ENCODE measurements around the gene RAMP3. TPM values are rescaled to one million over a fixed set of nuclear protein-coding genes. Genes with fewer than 3 reads are reported as not detected.
"Not testable (repeated sequence)": the region's sequence is repeated elsewhere in the genome, so short reads cannot be mapped to it uniquely, and the experiment has no call there.

Gene RAMP3
- total RNA-seq, 2 donors from 2014 or later = not detected

- H3K9me3 Mint-ChIP-seq = no peaks in the 10 kb centered on the region
- H3K27me3 Mint-ChIP-seq = peaks cover 14% of the 10 kb centered on the region
- peaks cover 7% of the 10 kb centered on the region for H3K4me1 Mint-ChIP-seq
- no peak overlapping the region for H3K4me3 Mint-ChIP-seq
- H3K27ac Mint-ChIP-seq = no peak overlapping the region
- ATAC-seq (replicated peaks) = no peak
- no peaks in the 10 kb centered on the region for H3K36me3 Mint-ChIP-seq (ENCODE audit: low read depth)
Measured at GRCh38 chr7:45158471-45158870, 880 bp downstream of the RAMP3 start.

DNA sequence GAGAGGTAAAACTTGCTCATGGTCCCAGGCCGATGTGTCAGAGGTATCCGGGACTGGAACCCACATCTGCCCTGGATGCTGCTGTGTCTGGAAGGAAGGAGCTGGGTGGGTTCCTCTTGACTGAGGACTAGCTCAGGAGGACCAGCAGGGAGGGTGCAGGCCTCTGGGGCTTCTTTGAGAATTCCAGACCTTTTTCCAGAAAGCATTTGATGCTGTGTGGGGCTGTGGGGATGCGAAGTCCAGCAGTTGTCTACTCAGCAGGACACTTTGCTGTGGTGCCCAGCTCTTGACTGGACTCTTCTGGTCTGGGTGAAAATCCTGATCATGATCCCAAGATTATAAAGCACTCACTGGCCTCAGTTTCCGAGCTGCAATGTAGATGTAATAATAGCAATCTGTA lies 1.7 kb downstream of the RAMP3 start:
- Mint-ChIP-seq H3K9me3 (no peaks in the 10 kb centered on the region), H3K4me3 (no peak overlapping the region)

DNA sequence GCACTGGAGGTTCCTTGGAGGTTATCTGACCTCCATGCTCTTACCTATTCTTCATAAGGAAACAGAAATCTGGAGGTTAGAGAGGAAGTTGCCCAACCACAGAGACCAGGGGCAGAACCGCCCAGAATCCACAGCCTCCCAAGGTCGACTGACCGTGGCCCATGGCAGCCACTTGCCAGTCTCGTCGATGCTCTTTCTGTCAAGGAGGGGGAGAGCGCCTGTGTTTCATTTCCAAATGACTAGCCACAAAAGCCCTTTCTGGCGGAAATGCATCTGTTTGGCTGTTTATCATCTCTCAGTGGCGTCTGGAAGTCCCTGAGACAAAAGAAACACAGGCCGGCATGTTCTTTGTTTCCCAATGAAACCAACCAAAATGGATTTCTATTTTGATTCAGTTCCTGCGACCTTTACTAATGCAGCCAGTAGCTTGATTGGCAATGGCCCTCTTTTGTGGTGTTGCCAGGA lies 2.9 kb downstream of the RAMP3 start:
- Mint-ChIP-seq H3K27me3 (peaks cover 14% of the 10 kb centered on the region), H3K9me3 (no peaks in the 10 kb centered on the region), H3K36me3 (ENCODE audit: low read depth) (no peaks in the 10 kb centered on the region), H3K27ac (no peak overlapping the region), H3K4me1 (peaks cover 7% of the 10 kb centered on the region), H3K4me3 (no peak overlapping the region)
- peak; percentile 33 for ATAC-seq (replicated peaks)

More for the DNA sequence above, 1.7 kb downstream of the RAMP3 start:
- no peak for ATAC-seq (replicated peaks)
- H3K27ac Mint-ChIP-seq = no peak overlapping the region
- H3K36me3 Mint-ChIP-seq (ENCODE audit: low read depth) = no peaks in the 10 kb centered on the region
- H3K27me3 Mint-ChIP-seq = peaks cover 14% of the 10 kb centered on the region
- peaks cover 7% of the 10 kb centered on the region for H3K4me1 Mint-ChIP-seq

GRCh38 chr7:45161138-45161537 lies 3.5 kb downstream of the RAMP3 start:
- no peaks in the 10 kb centered on the region for H3K36me3 Mint-ChIP-seq (ENCODE audit: low read depth)
- ATAC-seq (replicated peaks) = no peak
- H3K27ac Mint-ChIP-seq = peak overlapping the region; percentile 3
- H3K27me3 Mint-ChIP-seq = peaks cover 14% of the 10 kb centered on the region
- H3K4me1 Mint-ChIP-seq = peaks cover 7% of the 10 kb centered on the region
- H3K9me3 Mint-ChIP-seq = no peaks in the 10 kb centered on the region
- H3K4me3 Mint-ChIP-seq = no peak overlapping the region

- Mint-ChIP-seq H3K4me1 (peaks cover 4% of the 10 kb centered on the region), H3K27ac (no peak overlapping the region), H3K4me3 (no peak overlapping the region), H3K9me3 (no peaks in the 10 kb centered on the region), H3K27me3 (peaks cover 12% of the 10 kb centered on the region), H3K36me3 (ENCODE audit: low read depth) (no peaks in the 10 kb centered on the region)
- ATAC-seq (replicated peaks) = no peak
Measured at GRCh38 chr7:45161842-45162241, 4.3 kb downstream of the RAMP3 start.

DNA sequence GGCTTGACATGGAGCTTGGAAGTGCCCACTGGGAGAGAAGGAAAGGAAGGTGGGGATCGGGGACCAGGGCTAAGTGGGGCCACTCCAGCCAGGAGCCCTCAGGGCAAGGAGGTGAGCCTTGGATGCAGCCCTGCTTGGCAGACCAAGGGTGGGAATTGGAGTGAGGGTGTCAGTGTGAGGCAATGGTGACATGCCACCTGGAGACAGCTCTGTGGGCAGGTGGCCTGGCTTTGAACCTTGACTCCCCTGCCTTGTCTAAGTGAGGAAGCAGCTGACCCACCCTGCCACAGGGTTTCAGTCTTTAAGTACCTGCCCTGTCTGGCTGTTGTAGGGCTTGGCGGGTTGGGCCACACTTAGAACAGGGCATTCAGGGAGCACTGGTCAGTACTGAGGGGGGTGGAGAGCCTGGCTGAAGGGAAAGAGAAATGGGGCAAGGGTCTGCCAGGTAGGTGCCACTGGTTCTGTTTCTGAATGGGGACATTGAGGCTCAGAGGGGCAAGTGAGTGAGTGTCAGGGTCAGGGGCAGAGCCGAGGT lies 4.8 kb downstream of the RAMP3 start:
- Mint-ChIP-seq H3K4me3 (no peak overlapping the region), H3K4me1 (no peaks in the 10 kb centered on the region), H3K27ac (no peak overlapping the region), H3K36me3 (ENCODE audit: low read depth) (no peaks in the 10 kb centered on the region), H3K9me3 (no peaks in the 10 kb centered on the region), H3K27me3 (peaks cover 7% of the 10 kb centered on the region)
- ATAC-seq (replicated peaks) = no peak

DNA sequence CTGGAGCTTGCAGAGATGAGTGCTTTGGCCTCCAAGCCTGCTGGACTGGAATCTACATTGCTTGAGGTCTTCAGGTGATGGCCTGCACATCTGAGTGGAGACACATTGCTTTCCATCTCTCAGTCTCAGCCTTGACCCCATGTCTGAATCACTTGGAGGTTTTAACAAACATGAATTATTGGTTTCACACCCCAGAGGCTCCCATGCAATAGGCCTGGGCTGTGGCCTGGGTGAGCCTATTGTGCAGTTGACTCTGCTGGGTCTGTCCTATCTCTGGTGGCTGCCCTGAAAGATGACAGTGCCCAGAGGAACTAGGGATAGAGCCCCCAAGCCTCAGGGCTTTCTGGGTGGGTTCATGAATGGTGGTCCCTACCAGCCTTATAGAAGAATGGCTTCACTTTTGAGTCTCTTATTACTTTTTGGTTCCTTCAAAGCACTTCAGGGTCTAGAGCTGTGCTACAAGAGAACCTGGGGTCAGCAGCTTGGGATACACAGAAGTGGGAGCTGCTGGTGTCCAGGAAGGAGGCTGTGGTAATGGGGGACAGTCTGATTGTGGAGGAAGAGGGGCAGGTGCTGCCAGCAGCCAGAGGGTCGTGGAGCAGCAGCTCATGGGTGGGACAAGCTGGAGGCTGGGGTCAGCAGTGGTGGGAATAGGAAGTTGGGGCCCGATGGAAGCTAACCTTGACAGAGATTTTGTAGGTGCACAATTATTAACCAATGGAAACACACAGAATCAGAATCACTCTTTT lies 5.5 kb downstream of the RAMP3 start:
- H3K4me1 Mint-ChIP-seq = no peaks in the 10 kb centered on the region
- no peaks in the 10 kb centered on the region for H3K9me3 Mint-ChIP-seq
- H3K4me3 Mint-ChIP-seq = no peak overlapping the region
- H3K27ac Mint-ChIP-seq = no peak overlapping the region
- ATAC-seq (replicated peaks) = peak; percentile 62
- no peaks in the 10 kb centered on the region for H3K36me3 Mint-ChIP-seq (ENCODE audit: low read depth)
- H3K27me3 Mint-ChIP-seq = peaks cover 7% of the 10 kb centered on the region

DNA sequence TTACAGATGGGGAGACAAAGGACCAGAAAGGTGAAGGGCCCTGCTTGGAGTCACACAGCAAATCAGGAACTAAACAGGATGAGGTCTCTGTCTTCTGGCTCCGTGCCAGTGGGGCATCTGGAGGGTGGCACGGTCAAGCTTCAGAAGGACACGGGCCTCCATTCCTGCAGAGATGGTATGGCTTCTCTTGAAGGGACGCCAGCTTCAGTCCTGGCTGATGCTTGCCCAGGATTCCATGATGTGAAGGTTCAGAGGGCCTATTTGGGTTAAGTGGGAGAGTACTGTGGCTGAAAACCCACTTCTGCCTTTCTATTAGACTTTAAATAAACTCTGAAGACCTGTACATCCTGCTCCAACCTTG lies 6.1 kb downstream of the RAMP3 start:
- no peaks in the 10 kb centered on the region for H3K36me3 Mint-ChIP-seq (ENCODE audit: low read depth)
- no peak overlapping the region for H3K4me3 Mint-ChIP-seq
- H3K27me3 Mint-ChIP-seq = peaks cover 1% of the 10 kb centered on the region
- H3K4me1 Mint-ChIP-seq = no peaks in the 10 kb centered on the region
- ATAC-seq (replicated peaks) = no peak
- H3K9me3 Mint-ChIP-seq = no peaks in the 10 kb centered on the region
- H3K27ac Mint-ChIP-seq = no peak overlapping the region

GRCh38 chr7:45164271-45164670 lies 6.7 kb downstream of the RAMP3 start:
- not testable (repeated sequence) for H3K27me3 Mint-ChIP-seq; H3K4me1 Mint-ChIP-seq; H3K4me3 Mint-ChIP-seq; H3K9me3 Mint-ChIP-seq; H3K27ac Mint-ChIP-seq; ATAC-seq (replicated peaks); H3K36me3 Mint-ChIP-seq (ENCODE audit: low read depth)

DNA sequence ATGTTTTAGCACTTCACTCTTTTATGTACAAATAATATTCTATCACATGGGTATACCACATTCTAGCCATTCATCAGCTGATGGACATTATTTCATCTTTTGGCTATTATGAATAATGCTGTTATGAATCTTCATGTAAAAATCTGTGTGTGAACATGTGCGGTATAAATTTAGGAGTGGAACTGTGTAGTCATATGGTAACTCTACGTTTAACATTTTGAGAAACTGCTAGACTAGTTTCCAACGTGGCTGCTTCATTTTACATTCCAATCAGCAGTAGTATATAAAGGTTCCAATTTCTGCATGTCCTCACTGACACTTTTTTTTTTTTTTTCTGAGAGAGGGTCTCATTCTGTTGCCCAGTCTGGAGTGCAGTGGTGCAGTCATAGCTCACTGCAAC lies 8.3 kb downstream of the RAMP3 start:
- H3K9me3 Mint-ChIP-seq = no peaks in the 10 kb centered on the region
- no peak overlapping the region for H3K4me3 Mint-ChIP-seq
- H3K27ac Mint-ChIP-seq = no peak overlapping the region
- H3K4me1 Mint-ChIP-seq = no peaks in the 10 kb centered on the region
- no peak for ATAC-seq (replicated peaks)
- H3K27me3 Mint-ChIP-seq = no peaks in the 10 kb centered on the region
- no peaks in the 10 kb centered on the region for H3K36me3 Mint-ChIP-seq (ENCODE audit: low read depth)

- H3K27me3 Mint-ChIP-seq = no peaks in the 10 kb centered on the region
- no peaks in the 10 kb centered on the region for H3K9me3 Mint-ChIP-seq
- no peak overlapping the region for H3K4me3 Mint-ChIP-seq
- H3K4me1 Mint-ChIP-seq = no peaks in the 10 kb centered on the region
- ATAC-seq (replicated peaks) = no peak
- H3K36me3 Mint-ChIP-seq (ENCODE audit: low read depth) = no peaks in the 10 kb centered on the region
- H3K27ac Mint-ChIP-seq = no peak overlapping the region
Measured at GRCh38 chr7:45171946-45172345, 14.4 kb downstream of the RAMP3 start.

- Mint-ChIP-seq H3K4me1 (no peaks in the 10 kb centered on the region), H3K27ac (no peak overlapping the region), H3K9me3 (no peaks in the 10 kb centered on the region), H3K4me3 (no peak overlapping the region), H3K36me3 (ENCODE audit: low read depth) (no peaks in the 10 kb centered on the region), H3K27me3 (peaks cover 5% of the 10 kb centered on the region)
- no peak for ATAC-seq (replicated peaks)
Measured at GRCh38 chr7:45173596-45174327, 16.2 kb downstream of the RAMP3 start.

GRCh38 chr7:45174328-45174610 lies 16.7 kb downstream of the RAMP3 start:
- Mint-ChIP-seq H3K27me3 (peaks cover 6% of the 10 kb centered on the region), H3K4me1 (no peaks in the 10 kb centered on the region), H3K4me3 (no peak overlapping the region), H3K36me3 (ENCODE audit: low read depth) (no peaks in the 10 kb centered on the region), H3K9me3 (no peaks in the 10 kb centered on the region), H3K27ac (no peak overlapping the region)
- no peak for ATAC-seq (replicated peaks)

DNA sequence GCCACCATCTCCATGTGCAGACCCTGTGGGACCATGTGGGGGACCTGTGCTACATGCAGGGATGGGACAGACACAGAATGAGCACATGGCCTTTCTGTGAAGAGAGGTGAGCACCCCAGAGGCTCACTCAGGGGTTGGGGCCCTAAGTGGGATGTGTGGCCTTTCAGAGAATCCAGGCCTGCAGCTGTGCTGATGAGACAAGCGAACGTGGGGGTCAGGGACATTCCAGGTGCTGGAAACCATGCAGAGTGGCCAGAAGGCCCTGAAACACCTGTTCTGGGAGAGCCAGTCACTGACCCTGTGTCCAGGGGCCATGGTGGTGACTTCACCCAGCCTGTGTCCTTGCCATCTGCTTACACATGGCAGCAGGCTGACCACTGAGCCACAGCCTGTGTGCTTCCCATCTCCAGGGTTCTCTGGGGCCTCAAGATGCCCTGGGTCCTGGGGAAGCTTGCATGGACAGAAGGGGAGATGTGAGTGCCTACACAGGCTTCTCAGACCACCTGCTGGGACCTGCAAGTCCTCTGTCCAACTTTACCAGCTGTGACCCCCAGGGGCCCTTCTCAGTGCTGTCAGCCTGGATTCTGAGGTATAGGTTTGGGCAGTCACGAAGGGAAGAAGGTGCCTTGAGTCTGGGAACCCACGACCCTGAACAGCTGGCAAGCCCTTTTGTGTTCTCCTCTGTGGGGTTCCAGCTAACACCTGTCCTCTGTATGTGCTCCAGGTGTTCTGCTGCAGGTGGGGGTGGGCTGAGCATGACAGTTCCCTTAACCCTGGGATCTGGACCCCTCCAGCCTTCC lies 17.6 kb downstream of the RAMP3 start:
- no peak for ATAC-seq (replicated peaks)
- Mint-ChIP-seq H3K27me3 (peaks cover 10% of the 10 kb centered on the region), H3K4me1 (no peaks in the 10 kb centered on the region), H3K27ac (no peak overlapping the region), H3K9me3 (no peaks in the 10 kb centered on the region), H3K4me3 (no peak overlapping the region), H3K36me3 (ENCODE audit: low read depth) (no peaks in the 10 kb centered on the region)

Data from activated T-helper 17 cell treated with anti-CD3 and anti-CD28 coated beads, Interleukin-2, amount 50 U/mL, for 72 hours (primary cell).